ENCODE data around the gene STX2. TPM values are rescaled to one million over a fixed set of nuclear protein-coding genes. Genes with fewer than 3 reads are reported as not detected.

The STX2 gene
- total RNA-seq, 2 experiments from 2014 or later = 18.3 to 20.0 TPM

DNA sequence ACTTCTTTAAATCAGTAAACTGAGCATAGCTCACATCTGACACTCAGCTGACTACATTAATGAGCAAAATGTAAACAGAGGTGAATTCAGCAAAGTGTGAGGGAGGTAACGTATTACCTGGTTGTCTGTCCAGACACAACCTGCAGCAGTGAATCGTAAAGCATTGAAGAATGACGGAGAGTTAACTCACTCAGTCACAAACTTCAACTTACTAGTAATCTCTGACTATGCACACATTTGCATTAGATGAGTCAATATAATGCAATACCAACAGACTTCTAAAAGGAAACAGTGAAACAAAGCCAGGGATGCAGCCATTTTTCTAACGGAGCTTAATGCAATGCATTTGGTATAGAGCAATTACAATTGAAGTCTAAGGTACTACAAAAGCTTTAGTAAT, 40.0 kb downstream of the STX2 start:
- TF ChIP-seq CTCF (conservative IDR thresholded peaks at IDR 0.05; ENCODE audit: low read length) (no peak), EZH2phosphoT487 (IDR thresholded peaks at IDR 0.05; ENCODE audit: borderline replicate concordance, low read depth, low read length) (no peak)
- POLR2A ChIA-PET = no interaction called here
- no TSS peak for BruUV-seq (replicated peaks)
- intact Hi-C loops (cut with micrococcal nuclease; ENCODE audit: unreplicated experiment) = no loop called here
- no peaks in the 10 kb centered on the region for H3K9me3 ChIP-seq (ENCODE audit: low read length)
- no peaks in the 10 kb centered on the region for H3K9me2 ChIP-seq (ENCODE audit: insufficient read depth, low read length)
- CTCF ChIA-PET (ENCODE audit: unreplicated experiment) = no interaction called here
- H3K79me2 ChIP-seq (ENCODE audit: insufficient read depth, low read depth, low read length) = no peaks in the 10 kb centered on the region
- H3K4me1 ChIP-seq (ENCODE audit: insufficient read depth, low read length, poor library complexity, severe bottlenecking) = no peaks in the 10 kb centered on the region
- no peak overlapping the region for H3K4me3 ChIP-seq (ENCODE audit: low read depth, low read length, poor library complexity, severe bottlenecking)
- H3K27ac ChIP-seq (ENCODE audit: low read depth, low read length, poor library complexity, severe bottlenecking) = no peak overlapping the region
- no peak overlapping the region for H2AFZ ChIP-seq (ENCODE audit: low read length)
- H4K20me1 ChIP-seq (ENCODE audit: insufficient read depth, low read length) = no peaks in the 10 kb centered on the region
- DNase-seq (ENCODE audit: low spot score) = no peak
- H3K36me3 ChIP-seq (ENCODE audit: insufficient read depth, low read length) = peaks cover 61% of the 10 kb centered on the region
- no peak overlapping the region for H3K4me2 ChIP-seq (ENCODE audit: low read length)

DNA sequence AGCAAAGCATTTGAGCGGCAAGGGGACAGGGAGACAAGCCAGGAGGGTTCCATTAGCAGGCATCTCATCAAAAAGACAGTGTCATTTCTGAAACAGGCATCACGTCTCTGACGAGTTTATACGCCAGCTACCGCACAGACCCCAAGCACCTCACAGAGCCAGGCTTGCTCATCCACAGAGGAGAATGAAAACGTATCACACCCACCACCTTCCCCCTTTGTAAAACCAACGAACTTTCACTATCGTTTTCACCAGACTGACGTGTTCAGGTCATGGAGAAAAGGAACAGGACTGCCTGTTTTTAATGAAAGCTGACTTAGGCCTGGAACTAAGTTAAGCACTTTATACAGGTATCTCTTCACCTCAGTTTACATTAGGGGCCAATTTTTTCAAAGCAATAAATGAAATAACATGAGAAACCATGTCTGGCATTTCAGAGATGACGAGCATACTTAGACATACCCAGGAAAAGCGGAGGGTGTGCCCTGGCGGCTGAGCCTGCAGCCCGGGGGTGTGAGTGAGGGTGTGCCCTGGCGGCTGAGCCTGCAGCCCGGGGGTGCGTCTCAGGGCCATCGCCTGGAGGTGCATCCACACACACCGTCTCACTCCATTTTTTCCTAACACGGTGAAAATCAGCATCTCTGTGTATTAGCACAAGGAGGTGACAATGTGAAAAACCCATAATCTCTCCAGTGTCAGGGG, 41.9 kb downstream of the STX2 start:
- Histone ChIP-seq H3K27ac (ENCODE audit: low read depth, low read length, poor library complexity, severe bottlenecking) (no peak overlapping the region), H3K36me3 (ENCODE audit: insufficient read depth, low read length) (peaks cover 53% of the 10 kb centered on the region), H3K4me2 (ENCODE audit: low read length) (no peak overlapping the region), H3K4me3 (ENCODE audit: low read depth, low read length, poor library complexity, severe bottlenecking) (no peak overlapping the region), H3K79me2 (ENCODE audit: insufficient read depth, low read depth, low read length) (no peaks in the 10 kb centered on the region), H3K9me2 (ENCODE audit: insufficient read depth, low read length) (no peaks in the 10 kb centered on the region), H3K9me3 (ENCODE audit: low read length) (no peaks in the 10 kb centered on the region), H4K20me1 (ENCODE audit: insufficient read depth, low read length) (no peaks in the 10 kb centered on the region), H3K4me1 (ENCODE audit: insufficient read depth, low read length, poor library complexity, severe bottlenecking) (no peaks in the 10 kb centered on the region), H2AFZ (ENCODE audit: low read length) (no peak overlapping the region)
- CTCF ChIA-PET (ENCODE audit: unreplicated experiment) = no interaction called here
- intact Hi-C loops (cut with micrococcal nuclease; ENCODE audit: unreplicated experiment) = no loop called here
- no TSS peak for BruUV-seq (replicated peaks)
- POLR2A ChIA-PET = no interaction called here
- DNase-seq (ENCODE audit: low spot score) = no peak
- TF ChIP-seq EZH2phosphoT487 (IDR thresholded peaks at IDR 0.05; ENCODE audit: borderline replicate concordance, low read depth, low read length) (no peak), CTCF (conservative IDR thresholded peaks at IDR 0.05; ENCODE audit: low read length) (no peak)

DNA sequence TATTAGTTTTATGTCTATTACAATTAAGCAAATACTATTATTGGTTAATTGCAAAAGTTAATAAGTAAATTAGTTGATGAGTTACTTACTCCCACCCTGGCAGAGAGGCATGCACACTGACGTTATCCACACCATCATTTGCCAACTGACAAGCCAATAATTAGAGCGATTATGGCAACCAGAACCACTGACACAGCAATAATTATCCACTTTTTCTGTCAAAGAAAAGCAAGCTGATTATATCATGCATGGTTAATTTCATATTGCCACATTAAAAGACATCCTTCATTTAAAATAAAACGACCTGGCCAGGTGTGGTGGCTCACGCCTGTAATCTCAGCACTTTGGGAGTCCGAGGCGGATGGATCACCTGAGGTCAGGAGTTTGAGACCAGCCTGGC, 43.1 kb downstream of the STX2 start:
- peaks cover 51% of the 10 kb centered on the region for H3K36me3 ChIP-seq (ENCODE audit: insufficient read depth, low read length)
- no peak overlapping the region for H2AFZ ChIP-seq (ENCODE audit: low read length)
- TF ChIP-seq CTCF (conservative IDR thresholded peaks at IDR 0.05; ENCODE audit: low read length) = no peak
- no peak for TF ChIP-seq EZH2phosphoT487 (IDR thresholded peaks at IDR 0.05; ENCODE audit: borderline replicate concordance, low read depth, low read length)
- no peak for DNase-seq (ENCODE audit: low spot score)
- BruUV-seq (replicated peaks) = no TSS peak
- no peak overlapping the region for H3K4me3 ChIP-seq (ENCODE audit: low read depth, low read length, poor library complexity, severe bottlenecking)
- no peak overlapping the region for H3K27ac ChIP-seq (ENCODE audit: low read depth, low read length, poor library complexity, severe bottlenecking)
- no peaks in the 10 kb centered on the region for H3K79me2 ChIP-seq (ENCODE audit: insufficient read depth, low read depth, low read length)
- ChIA-PET CTCF (ENCODE audit: unreplicated experiment) (no interaction called here), POLR2A (no interaction called here)
- H4K20me1 ChIP-seq (ENCODE audit: insufficient read depth, low read length) = no peaks in the 10 kb centered on the region
- H3K9me3 ChIP-seq (ENCODE audit: low read length) = no peaks in the 10 kb centered on the region
- H3K4me2 ChIP-seq (ENCODE audit: low read length) = no peak overlapping the region
- no peaks in the 10 kb centered on the region for H3K9me2 ChIP-seq (ENCODE audit: insufficient read depth, low read length)
- intact Hi-C loops (cut with micrococcal nuclease; ENCODE audit: unreplicated experiment) = no loop called here
- no peaks in the 10 kb centered on the region for H3K4me1 ChIP-seq (ENCODE audit: insufficient read depth, low read length, poor library complexity, severe bottlenecking)

Measured in OCI-LY7 (cell line).